NCI-H82 (cell line): Measurements from ENCODE around the gene DAB1.
"Not testable (repeated sequence)": the region's sequence is repeated elsewhere in the genome, so short reads cannot be mapped to it uniquely, and the experiment has no call there.

Experiments used
- DNase-seq: peaks from one replicate; lab custom pipeline; 2025; lab: John Stamatoyannopoulos, UW

The DAB1 gene

GRCh38 chr1:57360846-57361407 lies 62.9 kb downstream of the DAB1 start:
- DNase-seq: peak; percentile 63

GRCh38 chr1:57357462-57357861 lies 66.4 kb downstream of the DAB1 start:
- DNase-seq: peak; percentile 69

- no peak for DNase-seq
These were observed 70.2 kb downstream of the DAB1 start for GRCh38 chr1:57353654-57354053.

- DNase-seq: no peak
These were observed 73.2 kb downstream of the DAB1 start for GRCh38 chr1:57350610-57351009.

- peak; percentile 36 for DNase-seq
These were observed 74.9 kb downstream of the DAB1 start for GRCh38 chr1:57348921-57349320.

GRCh38 chr1:57345916-57346315 lies 77.9 kb downstream of the DAB1 start:
- peak; percentile 87 for DNase-seq

GRCh38 chr1:57344265-57344664 lies 79.6 kb downstream of the DAB1 start:
- DNase-seq: no peak

GRCh38 chr1:57343298-57343915 lies 80.5 kb downstream of the DAB1 start:
- not testable (repeated sequence) for DNase-seq

- peak; percentile 72 for DNase-seq
These were observed 82.1 kb downstream of the DAB1 start for GRCh38 chr1:57341721-57342120.

- DNase-seq: no peak
These were observed 83.4 kb downstream of the DAB1 start for GRCh38 chr1:57340334-57341070.

GRCh38 chr1:57337623-57338022 lies 86.2 kb downstream of the DAB1 start:
- no peak for DNase-seq

GRCh38 chr1:57336793-57337192 lies 87.1 kb downstream of the DAB1 start:
- no peak for DNase-seq

GRCh38 chr1:57331620-57332019 lies 92.2 kb downstream of the DAB1 start:
- DNase-seq: no peak

GRCh38 chr1:57329937-57330336 lies 93.9 kb downstream of the DAB1 start:
- DNase-seq: peak; percentile 83

- DNase-seq: peak; percentile 92
These were observed 94.8 kb downstream of the DAB1 start for GRCh38 chr1:57329001-57329527.

GRCh38 chr1:57327946-57328345 lies 95.9 kb downstream of the DAB1 start:
- DNase-seq: no peak

GRCh38 chr1:57327336-57327735 lies 96.5 kb downstream of the DAB1 start:
- DNase-seq: peak; percentile 48

GRCh38 chr1:57325536-57325935 lies 98.3 kb downstream of the DAB1 start:
- no peak for DNase-seq

GRCh38 chr1:57325117-57325516 lies 98.7 kb downstream of the DAB1 start:
- no peak for DNase-seq

- no peak for DNase-seq
These were observed 99.5 kb downstream of the DAB1 start for GRCh38 chr1:57324388-57324787.

GRCh38 chr1:57321776-57322175 lies 102.1 kb downstream of the DAB1 start:
- no peak for DNase-seq

- no peak for DNase-seq
These were observed 104.1 kb downstream of the DAB1 start for GRCh38 chr1:57319791-57320190.

GRCh38 chr1:57319165-57319564 lies 104.7 kb downstream of the DAB1 start:
- DNase-seq: no peak
